Right lobe of liver (tissue), 4 donors: Measurements from ENCODE around the gene KLC1.

ENCODE experiments used
- CTCF ChIP-seq, 4 donors: fragments of 200-600 bp in 3 of 4; fragments of 450-650 bp in 1 of 4; IDR thresholded peaks; one replicate each; pipeline versions ENCODE4 v1.5.1 to v1.8.0; 2016 to 2022; ENCODE audit warnings: antibody characterized with exemption in 4 of 4, mild to moderate bottlenecking in 2 of 4
- POLR2A ChIP-seq: fragments of 450-650 bp; IDR thresholded peaks from one replicate; pipeline ENCODE4 v1.6.1; 2017; ENCODE audit warnings: antibody characterized with exemption, mild to moderate bottlenecking
- donor health status: DM: no; HTN: no; CAD: no.
- donor health status: DM: no; HTN: no; CAD: no.
- donor health status: DM: no; HTN: yes; CAD: no.

GRCh38 chr14:103646189-103646588 lies 17.2 kb downstream of the KLC1 start:
- TF ChIP-seq POLR2A = no peak
- no peak for TF ChIP-seq CTCF (IDR thresholded peaks at IDR 0.05)
